HG03558 (cell line): ENCODE measurements around the gene CFAP90.

Experiments used
- ATAC-seq: cut with Tn5 transposase; IDR thresholded peaks from one replicate; pipeline ENCODE4 v1.9.1; 2021; ENCODE audit warnings: moderate number of reproducible peaks; ENCODE audit not compliant: unreplicated experiment; ENCODE audit errors: extremely low read depth

Gene CFAP90

GRCh38 chr5:7784683-7785380, 66.1 kb downstream of the CFAP90 start:
- no peak for ATAC-seq

DNA sequence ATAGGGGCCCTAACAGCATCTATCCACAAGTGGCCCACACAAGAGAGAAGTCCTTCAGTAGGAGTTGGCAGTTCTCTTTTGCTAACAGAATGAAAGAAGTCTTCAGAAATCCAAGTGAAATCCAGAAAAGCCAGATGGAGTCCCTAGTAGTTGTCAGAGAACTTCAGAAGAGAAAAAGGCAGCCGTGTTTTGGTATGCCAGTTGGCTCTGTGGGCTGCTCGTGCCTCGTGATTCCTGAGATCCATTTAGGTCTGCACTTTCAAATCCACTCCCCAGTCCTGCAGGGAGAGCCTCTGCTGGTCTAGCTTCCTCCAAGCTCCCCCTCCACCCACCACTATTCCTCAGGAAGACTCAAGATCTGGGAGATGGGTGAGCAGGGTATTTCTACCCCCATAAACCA, 69.0 kb downstream of the CFAP90 start:
- no peak for ATAC-seq
